HG02973 (cell line): ENCODE results near the gene BEND6.
"Not testable (repeated sequence)": the region's sequence is repeated elsewhere in the genome, so short reads cannot be mapped to it uniquely, and the experiment has no call there.

Experiments
- ATAC-seq: cut with Tn5 transposase; IDR thresholded peaks from one replicate; pipeline ENCODE4 v1.9.1; 2021; ENCODE audit warnings: moderate library complexity; ENCODE audit not compliant: unreplicated experiment

BEND6 gene

DNA sequence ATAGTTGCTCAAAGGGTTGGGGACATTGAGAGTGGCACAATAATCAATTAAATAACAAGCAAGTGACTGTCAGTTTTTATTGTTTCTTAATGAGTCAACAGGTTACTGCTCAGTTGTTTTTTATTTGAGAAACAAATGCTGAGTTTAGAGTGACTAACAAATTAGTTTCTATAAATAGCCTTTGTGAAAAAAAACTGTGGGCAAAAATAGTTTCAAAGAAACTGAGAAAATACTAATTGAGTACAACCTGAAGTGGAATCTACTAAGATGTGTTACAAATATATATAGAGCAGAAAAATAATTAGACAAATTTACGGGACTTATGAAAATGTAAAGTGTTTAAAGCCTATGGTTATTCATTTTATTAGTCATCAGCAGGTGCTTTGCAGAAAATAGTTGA, 22.3 kb downstream of the BEND6 start:
- no peak for ATAC-seq

DNA sequence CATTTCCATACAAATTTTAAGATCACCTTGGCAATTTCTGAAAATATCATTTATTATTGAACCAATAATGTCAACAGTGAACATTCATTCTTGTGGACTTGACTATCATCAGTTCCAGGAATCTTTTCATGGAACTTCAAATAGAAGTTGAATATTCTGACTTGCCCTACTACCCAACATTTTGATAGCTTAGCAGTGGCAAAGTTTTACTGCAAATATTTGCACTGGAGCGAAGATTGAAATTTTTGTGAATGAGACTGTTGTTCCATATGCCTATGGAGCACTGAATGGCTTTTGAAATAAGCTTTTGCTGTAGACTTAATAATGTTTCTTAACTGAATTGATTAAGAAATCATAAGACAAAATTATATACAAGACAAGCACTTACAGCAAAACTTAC, 23.6 kb downstream of the BEND6 start:
- ATAC-seq, result no peak

DNA sequence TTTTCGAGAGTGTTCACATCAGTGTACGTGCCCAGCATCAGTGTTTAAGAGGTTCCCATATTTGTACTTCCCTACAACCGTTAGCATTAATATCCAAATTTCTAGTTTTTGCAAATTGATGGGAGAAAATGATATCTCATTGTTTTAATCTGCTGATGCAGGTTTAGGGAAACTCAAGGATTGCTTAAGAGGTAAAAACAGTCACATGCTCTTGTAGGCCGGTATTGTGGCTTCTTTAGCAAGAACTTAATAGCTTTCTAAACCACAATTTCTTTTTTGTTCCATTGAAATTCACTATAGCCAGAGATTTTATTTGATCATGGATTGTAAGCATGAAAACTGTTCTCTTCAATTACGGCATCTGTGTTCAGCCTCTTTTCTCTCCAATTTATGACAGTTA, 29.5 kb downstream of the BEND6 start:
- ATAC-seq, result no peak

DNA sequence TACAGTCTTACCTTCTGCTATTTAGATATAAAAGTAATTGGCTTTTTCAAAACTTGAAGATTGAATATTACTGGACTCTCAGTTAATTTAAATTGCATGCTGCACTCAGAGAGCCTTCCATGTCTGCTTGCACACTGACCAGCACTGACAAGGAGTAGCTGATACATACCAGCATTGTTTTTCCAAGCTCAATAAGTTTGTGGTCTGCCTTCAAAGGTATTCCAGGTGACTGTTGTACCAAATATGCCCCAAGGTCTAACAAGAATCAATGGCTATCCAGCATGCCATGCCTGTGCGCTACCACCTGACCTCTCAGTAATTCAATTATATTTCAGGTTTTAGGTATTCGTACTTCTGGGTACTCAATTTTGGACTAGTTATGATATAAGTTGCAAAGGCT, 30.0 kb downstream of the BEND6 start:
- ATAC-seq, result no peak

- no peak for ATAC-seq
Observed at GRCh38 chr6:56986611-56987010, 31.7 kb downstream of the BEND6 start.

DNA sequence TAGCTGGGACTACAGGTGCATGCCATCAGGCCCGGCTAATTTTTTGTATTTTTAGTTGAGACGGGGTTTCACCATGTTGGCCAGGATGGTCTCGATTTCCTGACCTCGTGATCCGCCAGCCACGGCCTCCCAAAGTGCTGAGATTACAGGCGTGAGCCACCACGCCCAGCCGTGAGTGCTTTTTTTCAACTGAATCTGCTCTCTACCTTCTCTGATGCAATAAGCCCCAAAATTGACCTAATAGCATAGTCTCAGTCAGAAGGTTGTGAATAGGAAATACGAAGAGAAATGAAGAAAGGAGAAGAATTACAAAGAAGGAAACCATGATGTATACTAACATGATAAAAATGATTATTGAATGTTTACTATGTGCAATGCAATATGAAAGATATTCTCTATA, 33.2 kb downstream of the BEND6 start:
- ATAC-seq, result no peak

DNA sequence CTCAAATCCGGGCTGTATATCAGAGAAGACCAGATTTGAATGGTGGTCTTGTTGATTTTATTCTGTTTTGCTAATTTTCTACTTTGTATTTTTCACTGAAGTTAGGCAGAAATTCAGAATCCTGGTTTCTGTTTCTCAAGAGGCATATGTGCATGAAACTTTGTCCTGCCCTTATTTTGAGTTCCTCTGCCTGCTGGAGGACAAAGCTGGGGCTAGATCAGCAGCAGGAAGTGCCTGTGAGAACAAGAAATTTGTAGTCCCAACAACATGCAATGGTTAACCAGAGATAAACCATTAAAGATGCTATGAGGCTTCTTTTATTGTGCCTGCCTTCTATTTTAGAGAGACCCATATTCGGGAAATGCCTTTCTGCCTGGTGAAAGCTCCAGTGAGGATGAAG, 37.1 kb downstream of the BEND6 start:
- ATAC-seq, result no peak

DNA sequence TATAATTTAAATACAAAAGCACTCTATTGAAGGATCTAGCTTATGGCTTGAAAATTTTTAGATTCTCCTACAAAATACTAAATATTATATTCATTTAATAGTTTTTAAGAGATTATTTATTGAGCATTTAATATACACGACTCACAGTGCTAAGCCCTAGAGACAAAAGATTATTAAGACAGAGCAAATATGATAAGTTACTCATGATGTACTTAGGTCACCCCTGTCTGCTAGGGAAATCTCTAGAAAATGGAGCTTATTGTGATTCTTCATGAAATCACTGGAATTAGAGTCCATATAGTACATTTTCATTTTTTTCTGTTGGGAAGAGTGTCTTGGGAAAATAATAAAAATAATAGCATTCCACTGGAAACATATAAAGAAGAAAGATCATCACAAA, 37.8 kb downstream of the BEND6 start:
- ATAC-seq, result no peak

GRCh38 chr6:56995347-56995902, 40.5 kb downstream of the BEND6 start:
- no peak for ATAC-seq

GRCh38 chr6:56996401-56996800, 41.5 kb downstream of the BEND6 start:
- no peak for ATAC-seq

GRCh38 chr6:56999049-56999448, 44.1 kb downstream of the BEND6 start:
- ATAC-seq, result no peak

DNA sequence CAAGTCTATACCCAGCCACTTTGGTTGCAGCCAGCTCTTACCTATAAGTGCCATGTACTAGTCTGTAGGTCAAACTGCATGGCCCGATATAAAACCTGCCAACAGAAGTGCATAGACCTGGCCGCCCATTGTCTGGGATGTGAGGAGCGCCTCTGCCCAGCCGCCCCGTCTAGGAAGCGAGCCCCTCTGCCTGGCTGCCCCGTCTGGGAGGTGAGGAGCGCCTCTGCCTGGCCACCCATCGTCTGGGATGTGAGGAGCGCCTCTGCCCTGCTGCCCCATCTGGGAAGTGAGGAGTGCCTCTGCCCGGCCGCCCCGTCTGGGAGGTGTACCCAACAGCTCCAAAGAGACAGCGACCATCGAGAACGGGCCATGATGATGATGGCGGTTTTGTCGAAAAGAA, 44.8 kb downstream of the BEND6 start:
- ATAC-seq, result not testable (repeated sequence)

DNA sequence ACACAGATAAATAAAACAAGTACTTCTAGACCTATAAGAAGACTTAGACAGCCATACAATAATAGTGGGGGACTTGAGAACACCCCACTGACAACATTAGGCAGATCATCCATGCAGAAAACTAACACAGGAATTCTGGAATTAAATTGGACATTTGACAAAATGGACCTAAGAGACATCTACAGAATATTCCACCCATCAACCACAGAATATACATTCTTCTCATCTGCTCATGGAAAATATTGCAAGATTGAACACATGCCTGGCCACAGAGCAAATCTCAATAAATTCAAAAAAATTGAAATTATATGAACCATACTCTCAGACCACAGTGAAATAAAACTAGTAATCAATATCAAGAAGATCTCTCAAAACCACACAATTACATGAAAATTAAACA, 47.3 kb downstream of the BEND6 start:
- no peak for ATAC-seq

DNA sequence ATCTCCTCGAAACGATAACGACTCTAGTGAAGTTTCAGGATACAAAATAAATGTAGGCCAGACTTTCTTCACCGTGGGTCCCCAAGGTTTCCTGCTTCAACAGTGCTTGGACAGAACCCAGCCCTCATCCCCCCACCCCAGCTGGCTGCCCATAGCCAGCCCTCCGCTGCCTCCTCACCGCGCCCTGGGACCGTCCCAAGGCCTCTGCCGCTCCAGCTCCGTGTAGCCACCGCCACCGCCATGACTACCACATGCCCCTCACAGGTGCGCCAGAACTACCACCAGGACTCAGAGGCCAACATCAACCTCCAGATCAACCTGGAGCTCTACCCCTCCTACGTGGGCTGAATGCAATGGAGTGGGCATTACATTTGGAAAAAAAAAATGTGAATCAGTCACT, 49.4 kb downstream of the BEND6 start:
- no peak for ATAC-seq

DNA sequence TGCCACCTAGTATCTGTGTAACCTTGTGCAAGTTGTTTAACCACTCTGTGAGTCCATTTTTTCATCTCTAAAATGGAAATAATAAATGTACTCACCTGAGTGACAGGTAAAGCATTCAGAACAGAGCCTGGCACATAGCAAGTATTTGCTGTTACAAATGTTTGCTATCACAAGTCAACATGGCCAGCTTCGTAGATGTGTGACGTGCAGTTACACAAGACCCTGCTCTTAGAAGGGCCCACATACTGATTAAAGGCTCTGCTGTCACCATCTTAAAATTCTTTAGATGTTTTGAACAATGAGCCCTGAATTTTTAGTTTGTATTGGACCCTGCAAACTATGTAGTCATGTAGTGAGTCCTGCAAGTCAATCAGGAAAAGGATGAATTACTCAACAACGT, 51.2 kb downstream of the BEND6 start:
- no peak for ATAC-seq

DNA sequence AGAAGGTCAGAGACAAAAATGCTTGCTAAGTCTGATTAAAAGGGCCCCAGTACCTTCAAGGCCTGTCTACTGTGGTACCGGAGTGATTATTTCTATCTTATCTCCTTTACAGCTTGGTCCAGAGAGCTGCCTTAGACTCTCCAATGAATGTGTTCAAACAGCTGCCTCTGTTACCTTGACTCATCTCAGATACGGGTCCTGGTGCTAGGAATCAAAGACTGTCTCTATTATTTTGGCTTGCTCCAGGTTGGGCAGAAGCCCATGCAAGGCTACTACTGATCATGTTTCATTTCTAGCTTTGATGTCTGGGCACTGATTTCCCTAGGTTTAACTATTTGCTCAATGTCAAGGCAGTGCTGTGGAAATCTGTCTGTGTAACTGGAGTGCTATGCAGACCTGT, 53.2 kb downstream of the BEND6 start:
- ATAC-seq, result not testable (repeated sequence)

DNA sequence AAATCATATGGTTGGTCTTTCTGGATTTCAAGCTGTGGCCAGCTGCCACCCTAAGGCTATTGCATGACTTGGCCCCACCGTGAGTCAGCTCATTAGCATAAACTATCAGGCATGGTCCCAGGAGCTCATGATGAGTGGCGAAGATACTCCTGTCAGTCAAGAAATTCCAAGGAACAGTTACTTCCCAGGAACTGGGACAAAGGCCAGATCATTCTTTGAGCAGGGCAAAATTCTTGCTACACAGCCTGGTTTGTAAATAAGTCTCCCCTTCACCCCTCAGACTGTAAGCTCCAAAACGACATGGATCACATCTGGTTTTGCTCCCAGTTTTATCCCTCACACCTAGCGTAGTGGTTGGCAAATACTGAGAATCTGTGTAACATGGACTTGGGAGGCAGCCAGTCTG, 58.6 kb downstream of the BEND6 start:
- no peak for ATAC-seq

GRCh38 chr6:57017069-57017468, 62.2 kb downstream of the BEND6 start:
- no peak for ATAC-seq

DNA sequence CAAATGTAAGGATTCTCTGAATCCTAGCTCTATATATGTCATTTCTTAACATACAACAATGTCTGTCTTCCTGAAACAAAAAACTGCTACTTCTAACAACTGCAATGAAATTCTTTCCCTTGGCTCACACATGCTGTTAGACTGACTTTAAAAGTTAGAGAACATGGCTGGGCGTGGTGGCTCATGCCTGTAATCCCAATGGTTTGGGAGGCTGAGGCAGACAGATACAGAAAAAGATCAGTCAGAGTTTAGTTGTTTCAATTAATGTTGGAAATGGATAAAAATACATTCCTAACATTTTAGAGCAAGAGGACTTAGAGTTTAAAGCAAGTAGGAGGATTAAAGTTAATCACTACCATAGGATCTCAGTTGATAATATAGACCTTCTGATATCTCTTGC, 62.9 kb downstream of the BEND6 start:
- no peak for ATAC-seq

DNA sequence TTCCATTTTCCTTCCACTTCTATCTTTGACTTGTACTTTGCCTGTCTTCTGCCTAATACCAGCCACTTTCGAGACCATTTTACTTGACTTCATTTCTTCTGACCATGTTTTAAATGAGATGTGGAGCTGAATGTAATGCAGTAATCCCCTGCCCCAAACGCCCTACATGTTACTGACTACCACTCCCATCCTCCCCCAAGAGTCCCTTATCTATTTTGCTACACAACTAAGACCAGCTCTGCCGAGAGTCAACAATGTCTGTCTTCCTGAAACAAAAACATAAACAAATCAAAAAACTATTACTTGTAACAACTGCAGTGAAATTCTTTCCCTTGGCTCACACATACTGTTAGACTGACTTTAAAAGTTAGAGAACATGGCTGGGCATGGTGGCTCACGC, 64.5 kb downstream of the BEND6 start:
- ATAC-seq, result no peak

GRCh38 chr6:57021086-57021720, 66.3 kb downstream of the BEND6 start:
- no peak for ATAC-seq

DNA sequence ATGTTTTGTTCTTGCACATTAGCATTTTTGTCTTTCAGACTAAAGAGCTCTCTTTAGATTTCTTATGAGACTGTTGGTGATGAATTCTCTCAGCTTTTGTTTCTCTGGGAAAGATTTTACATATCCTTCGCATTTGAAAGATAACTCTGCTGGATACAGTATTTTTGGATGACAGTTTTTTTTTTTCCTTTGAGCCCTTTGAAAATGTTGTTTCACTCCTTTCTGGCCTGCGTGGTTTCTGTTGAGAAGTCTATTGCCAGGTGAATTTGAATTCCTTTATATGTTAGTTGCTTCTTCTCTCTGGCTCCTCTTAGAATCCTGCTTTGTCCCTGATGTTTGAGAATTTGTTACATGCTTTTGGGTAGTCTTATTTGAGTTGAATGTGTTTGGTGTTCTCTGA, 69.4 kb downstream of the BEND6 start:
- no peak for ATAC-seq

- ATAC-seq, result no peak
Observed at GRCh38 chr6:57024775-57025174, 69.9 kb downstream of the BEND6 start.
